HG02973 (cell line): Measurements from ENCODE around the gene CCL27.

Source experiments
- ATAC-seq: cut with Tn5 transposase; IDR thresholded peaks from one replicate; pipeline ENCODE4 v1.9.1; 2021; ENCODE audit warnings: moderate library complexity; ENCODE audit not compliant: unreplicated experiment

CCL27 gene

DNA sequence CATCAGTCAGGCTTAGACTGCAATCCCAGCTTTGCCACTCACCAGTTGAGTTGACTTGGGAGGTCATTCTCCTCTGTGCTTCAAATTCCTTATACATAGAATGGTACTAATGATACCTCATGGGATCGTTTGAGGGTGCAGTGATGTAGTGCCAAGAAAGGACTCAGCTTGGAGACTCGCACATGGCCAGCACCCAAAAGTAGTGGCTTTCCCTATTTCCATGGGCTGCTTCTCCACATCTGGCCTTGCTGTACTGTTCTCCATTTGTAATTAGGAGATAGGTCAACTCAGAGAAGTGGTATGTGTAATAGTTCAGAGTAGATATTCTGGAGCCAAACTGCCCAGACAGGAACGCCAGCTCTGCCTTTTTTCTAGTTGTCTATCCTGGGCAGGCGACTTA is 23.1 kb upstream of the CCL27 start:
- no peak for ATAC-seq

GRCh38 chr9:34684816-34685215 is 22.4 kb upstream of the CCL27 start:
- ATAC-seq: no peak

DNA sequence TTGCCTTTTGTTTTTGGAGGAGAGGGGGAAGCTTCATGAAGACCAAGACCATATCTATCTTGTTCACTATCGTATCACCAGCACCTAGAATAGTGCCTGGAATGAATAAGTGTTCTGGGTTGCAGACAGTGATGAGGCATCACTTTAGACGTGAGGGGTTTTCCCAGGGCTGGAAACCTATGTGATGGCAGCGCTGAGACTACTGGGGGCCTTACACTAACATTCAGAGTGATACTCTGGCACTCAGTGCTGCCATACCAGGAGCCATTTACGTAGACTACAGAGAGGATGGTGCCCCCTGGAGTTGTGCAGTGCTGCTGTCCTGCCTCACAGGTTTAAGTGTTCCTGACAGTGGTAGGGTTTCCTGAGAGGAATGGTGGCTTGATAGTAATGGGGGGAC is 21.7 kb upstream of the CCL27 start:
- ATAC-seq: no peak

DNA sequence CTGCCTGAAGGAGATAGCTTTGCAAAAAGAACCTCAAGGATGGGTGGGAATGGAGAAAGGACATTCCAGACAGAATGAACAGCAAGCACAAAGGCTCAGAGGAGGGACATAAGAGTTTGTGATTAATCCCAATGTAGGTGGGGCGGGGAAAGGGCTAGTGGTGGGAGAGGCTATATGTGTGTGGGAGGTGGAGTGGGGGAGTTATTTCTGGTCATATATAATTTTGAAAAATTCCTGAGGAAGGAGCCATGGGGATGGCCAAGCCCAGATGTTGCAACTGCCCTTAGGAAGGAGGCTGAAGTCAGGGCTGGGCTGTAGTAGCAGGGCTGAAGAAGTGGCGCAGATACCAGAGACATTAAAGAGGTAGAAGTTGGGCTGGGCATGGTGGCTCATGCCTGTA is 13.4 kb upstream of the CCL27 start:
- no peak for ATAC-seq

GRCh38 chr9:34675048-34675714 is 12.7 kb upstream of the CCL27 start:
- no peak for ATAC-seq

DNA sequence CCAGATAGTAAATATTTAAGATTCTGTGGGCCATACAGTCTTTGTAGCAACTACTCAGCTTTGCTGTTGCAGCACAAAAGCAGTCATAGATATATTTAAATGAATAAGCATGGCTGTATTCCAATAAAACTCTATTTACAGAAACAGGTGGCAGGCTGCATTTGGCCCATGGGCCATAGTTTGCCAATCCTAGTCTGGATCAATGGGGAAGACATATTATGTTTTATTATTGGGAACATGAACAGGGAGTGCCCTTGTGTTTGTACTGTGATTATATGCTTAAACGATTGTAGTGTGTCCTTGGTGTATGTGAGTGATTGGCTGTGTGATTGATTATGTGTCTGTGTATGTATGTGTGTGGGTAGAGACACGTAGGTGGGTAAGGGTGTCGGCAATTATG is 12.0 kb upstream of the CCL27 start:
- ATAC-seq: no peak

DNA sequence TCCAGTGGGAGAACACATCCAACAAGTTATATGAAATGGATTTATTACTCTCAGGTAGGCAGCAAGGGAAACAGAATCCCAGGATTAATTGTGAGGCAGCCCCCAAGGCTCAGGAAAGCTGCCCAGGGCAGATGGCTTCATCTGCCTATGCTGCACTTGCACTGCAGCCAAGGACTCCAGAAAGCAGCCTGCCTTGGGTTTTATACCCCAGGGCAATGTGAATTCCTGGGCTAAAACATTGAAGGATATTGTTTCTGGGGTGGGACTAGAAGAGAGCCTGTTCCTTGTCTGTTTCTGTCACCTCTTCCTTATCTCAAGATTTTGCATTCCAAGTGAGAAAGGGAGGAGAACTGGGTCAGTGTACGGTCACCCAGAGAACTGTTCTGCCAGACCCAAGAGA is 8.8 kb upstream of the CCL27 start:
- ATAC-seq: no peak

- no peak for ATAC-seq
Measured at GRCh38 chr9:34669809-34670562, 7.5 kb upstream of the CCL27 start.

DNA sequence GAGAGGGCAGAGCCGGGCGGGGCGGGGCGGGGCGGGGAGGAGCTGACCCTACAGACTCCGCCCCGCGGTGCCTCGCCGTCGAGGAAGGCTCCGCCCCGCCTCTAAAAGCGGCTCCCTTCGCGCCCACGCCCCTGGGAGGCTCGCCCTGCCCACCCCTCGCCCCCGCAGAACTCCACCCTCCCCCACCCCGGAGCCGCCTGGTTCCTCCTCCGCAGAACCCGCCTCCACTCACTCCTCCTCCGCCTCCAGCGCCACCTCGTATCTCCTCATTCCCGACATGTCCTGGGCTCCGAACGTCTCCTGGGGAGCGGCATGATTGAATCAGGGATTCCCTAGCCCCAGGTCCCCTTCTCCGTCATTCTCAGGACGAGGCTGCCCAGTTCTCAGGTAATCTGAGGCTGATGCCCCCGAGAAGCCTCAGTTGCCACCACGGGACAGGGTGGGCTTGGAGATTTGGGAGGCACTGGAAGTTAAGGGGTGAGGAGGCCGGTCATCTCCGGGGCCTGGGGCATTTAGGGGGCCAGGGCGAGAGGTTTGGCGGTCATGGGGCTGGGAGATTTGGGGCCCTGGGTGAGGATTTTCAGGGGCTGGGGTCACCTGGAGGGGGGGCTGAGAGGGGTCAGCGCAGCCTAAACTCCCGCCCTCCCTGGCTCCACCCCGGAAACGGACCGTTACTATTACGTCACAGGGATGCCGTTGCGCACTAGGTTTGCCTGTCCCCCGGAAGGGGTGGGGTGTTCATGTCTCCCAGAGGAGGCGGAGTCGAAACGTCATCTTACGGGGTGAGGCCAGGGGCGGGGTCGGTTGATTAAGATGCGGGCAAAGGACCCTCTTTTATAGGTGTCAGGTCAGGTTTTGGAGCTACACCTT is 3.2 kb upstream of the CCL27 start:
- ATAC-seq: peak; percentile 44

GRCh38 chr9:34665067-34665380 is 2.6 kb upstream of the CCL27 start:
- ATAC-seq: peak; percentile 11

DNA sequence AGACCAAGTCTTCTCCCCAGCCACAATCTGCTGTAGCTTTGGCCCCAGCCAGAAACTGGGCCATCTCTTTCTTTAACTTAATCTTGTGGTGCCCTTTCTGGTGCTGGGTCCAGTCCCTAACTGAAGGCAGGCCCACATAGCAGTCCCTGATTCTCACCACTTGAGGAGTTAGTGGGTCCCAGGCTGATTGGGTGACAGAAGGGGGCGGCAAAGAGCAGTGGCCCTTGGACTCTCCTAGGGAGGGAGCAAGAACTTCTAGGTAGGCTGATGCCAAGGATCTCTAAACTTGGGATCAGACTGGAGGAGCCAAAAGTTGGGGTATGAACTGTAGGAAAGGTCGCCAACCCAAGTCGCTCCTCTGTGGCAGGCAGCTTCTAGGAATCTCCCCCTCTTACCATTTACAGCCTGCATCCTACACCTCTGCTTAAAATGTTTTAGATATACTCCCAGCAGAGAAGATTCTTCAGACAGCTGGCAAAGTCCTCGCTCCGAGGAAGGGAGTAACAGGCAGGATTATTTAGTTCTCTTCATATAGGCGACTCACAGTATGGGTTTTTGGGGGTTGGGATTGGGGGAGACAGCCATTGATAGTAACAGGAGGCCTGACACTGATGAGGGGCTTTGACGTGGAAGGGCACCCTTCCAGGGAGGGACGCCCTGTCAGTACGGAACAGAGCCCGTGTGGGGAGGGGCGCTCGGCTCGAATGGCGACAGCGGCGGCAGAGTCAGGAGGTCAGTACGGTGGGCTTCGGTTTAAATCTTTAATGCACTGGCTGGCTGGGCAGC is 2.0 kb upstream of the CCL27 start:
- ATAC-seq: peak; percentile 51

DNA sequence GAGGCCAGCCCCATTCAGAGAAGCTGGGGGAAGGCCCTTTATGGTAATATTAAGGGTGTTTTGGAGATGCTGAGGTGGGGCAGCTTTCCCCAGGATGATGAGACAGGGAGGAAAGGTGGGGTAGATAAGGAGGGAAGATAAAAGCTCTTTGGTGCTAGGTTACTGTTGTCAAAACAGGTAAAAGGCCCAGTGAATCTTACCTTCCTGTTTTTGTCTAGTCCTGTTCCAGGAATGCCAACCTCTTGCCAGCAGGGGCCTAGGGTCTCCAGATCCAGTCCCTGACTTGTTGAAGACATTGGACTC is 797 bp upstream of the CCL27 start:
- no peak for ATAC-seq

DNA sequence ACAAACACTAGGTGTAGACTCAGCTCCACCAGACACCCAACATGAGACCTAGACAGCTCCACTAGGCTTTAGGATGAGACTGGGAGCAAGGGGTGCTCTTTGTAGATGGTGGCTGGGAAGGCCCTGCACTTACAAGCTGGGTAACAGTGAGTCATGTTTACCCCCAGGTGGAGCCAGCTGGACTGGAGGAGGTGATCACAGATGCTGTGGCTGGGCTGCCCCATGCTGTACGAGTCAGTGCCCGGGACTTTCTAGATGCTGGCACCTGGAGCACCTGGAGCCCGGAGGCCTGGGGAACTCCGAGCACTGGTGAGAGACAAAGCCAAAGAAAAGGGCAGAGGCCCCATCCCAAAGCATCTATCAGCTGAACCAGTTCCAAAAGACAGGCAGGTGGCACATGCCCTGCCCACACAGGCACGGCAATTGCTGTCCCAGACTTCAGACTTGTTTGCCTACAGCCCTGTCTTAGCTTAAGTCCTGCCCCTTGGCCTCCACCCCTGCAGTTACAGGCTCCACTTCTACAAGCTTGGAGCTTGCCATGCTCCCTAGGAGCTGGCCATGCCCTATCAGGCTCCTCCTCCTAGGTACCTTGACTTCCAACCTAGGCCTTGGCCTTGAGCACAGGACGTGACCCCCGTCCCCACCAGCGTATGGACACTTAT is 2.7 kb downstream of the CCL27 start:
- ATAC-seq: no peak

GRCh38 chr9:34658461-34658860 is 4.0 kb downstream of the CCL27 start:
- no peak for ATAC-seq

DNA sequence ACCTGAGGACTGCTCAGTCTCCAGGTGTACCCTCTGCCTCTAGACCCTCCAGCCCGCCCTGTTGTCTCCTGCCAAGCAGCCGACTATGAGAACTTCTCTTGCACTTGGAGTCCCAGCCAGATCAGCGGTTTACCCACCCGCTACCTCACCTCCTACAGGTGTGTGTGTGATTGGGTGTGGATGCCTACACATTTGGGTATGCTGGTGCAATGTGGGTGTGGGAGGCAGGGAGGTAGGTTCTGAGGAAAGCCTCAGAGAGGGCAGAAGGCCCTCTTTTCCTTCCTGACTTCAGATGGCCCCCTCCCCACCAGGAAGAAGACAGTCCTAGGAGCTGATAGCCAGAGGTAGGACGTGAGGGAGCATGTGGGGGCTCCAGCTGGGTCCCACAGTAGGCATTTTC is 5.5 kb downstream of the CCL27 start:
- ATAC-seq: no peak

- no peak for ATAC-seq
Measured at GRCh38 chr9:34655394-34655793, 7.1 kb downstream of the CCL27 start.

- ATAC-seq: no peak
Measured at GRCh38 chr9:34654323-34655051, 8.0 kb downstream of the CCL27 start.

DNA sequence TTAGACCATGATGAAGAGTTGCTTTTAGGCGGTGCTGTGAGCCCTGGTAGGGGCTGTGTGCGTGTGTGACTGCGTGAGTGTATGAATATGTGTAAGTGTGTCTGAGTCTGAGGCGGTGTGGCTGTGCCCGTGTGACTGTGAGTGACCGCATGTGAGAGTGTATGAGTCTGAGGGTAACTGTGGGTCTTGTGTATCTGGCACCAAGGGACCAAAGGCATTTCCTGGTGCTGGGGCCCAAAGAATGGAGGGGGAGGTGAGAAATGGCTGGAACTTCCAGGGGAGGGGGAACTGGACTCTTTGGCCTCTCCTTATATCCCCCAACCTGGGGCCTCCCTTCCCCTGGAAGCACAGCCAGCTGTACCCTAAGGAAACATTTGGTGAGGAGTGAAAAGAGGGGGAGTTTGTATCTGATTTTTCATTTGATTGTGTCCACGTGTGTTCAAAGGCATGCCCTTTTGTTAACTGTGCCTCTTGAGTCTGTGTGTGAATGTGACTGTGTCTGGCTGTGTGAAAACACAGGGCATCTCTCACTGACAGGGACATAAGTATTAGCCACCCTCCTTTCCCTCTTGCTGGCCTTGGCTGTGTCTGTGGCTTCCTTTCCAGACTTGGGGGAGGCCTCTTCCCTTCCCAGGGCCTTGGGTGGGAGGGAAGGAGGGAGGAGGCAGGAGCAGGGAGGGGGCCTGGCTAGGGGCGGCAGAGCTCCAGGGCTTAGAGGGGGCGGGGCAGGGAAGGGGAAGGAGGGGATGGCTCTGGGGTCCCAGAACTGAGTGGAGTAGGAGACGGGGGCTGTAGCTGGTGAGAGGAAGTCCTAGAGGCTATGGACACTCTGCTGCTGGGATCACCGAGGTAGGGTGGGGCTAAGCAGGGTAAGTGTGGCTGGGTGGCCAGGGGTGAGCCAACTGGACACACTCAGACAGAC is 9.0 kb downstream of the CCL27 start:
- no peak for ATAC-seq

DNA sequence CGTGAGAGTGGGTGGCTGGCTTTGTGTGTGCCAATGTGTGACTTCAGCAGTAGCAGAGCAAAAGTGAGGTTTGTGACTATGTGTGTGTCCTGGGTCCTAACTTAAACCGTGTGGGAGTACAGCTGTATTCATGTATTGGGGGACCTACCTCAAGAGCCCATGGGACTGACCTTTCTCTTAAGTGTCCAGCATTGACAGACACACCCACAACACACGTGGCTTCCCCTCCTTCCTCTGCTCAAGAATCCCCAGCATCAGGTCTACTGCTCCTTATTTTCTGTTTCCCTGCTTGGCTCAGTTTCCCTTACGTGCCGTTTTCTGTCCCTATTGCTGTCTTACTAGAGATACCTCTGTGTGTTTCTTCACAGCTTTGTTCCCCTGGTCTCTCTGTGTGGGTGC is 9.9 kb downstream of the CCL27 start:
- ATAC-seq: no peak
